SK-N-SH treated with all-trans-retinoic acid at 6 μM for 48 hours (cell line): ENCODE data around the gene NFKB1.
"Not testable (repeated sequence)": the region's sequence is repeated elsewhere in the genome, so short reads cannot be mapped to it uniquely, and the experiment has no call there.

ENCODE experiments used
- ATAC-seq: fragments of 200-7000 bp; cut with Tn5 transposase; 3 replicates; pipeline ENCODE4 v1.9.1; 2020; ENCODE audit warnings: mild to moderate bottlenecking, moderate library complexity
- ARNTL ChIP-seq: fragments of 450-650 bp; formaldehyde crosslinking; IDR thresholded peaks from 2 replicates; pipeline ENCODE4 v1.5.0; 2020; ENCODE audit warnings: low read depth, mild to moderate bottlenecking, moderate library complexity, borderline replicate concordance
- CSDC2 ChIP-seq: fragments of 250-450 bp; sonication (Bioruptor Pico); IDR thresholded peaks from 2 replicates; pipeline ENCODE4 v1.5.0; 2020; ENCODE audit warnings: mild to moderate bottlenecking, moderate library complexity
- ESRRG ChIP-seq: fragments of 250-450 bp; sonication (Bioruptor Pico); IDR thresholded peaks from 2 replicates; pipeline ENCODE4 v1.6.1; 2021; ENCODE audit warnings: mild to moderate bottlenecking
- ISL1 ChIP-seq: fragments of 250-450 bp; sonication (Bioruptor Pico); IDR thresholded peaks from 2 replicates; pipeline ENCODE4 v2.1.2; 2022; ENCODE audit warnings: mild to moderate bottlenecking, moderate library complexity
- PPARA ChIP-seq: fragments of 250-450 bp; sonication (Bioruptor Pico); IDR thresholded peaks from 2 replicates; pipeline ENCODE4 v1.5.0; 2020; ENCODE audit warnings: mild to moderate bottlenecking, borderline replicate concordance
- RARB ChIP-seq: fragments of 250-450 bp; sonication (Bioruptor Pico); IDR thresholded peaks from 2 replicates; pipeline ENCODE4 v1.8.0; 2021; ENCODE audit warnings: mild to moderate bottlenecking, moderate library complexity
- SNAI2 ChIP-seq: fragments of 250-450 bp; sonication (Bioruptor Pico); IDR thresholded peaks from 2 replicates; pipeline ENCODE4 v1.5.0; 2020; ENCODE audit warnings: mild to moderate bottlenecking, moderate library complexity
- TCF4 ChIP-seq: fragments of 250-450 bp; sonication (Bioruptor Pico); IDR thresholded peaks from 2 replicates; pipeline ENCODE4 v1.8.0; 2021; ENCODE audit warnings: mild to moderate bottlenecking, moderate library complexity, borderline replicate concordance
- TOX ChIP-seq: fragments of 250-450 bp; sonication (Bioruptor Pico); IDR thresholded peaks from 2 replicates; pipeline ENCODE4 v1.8.0; 2021; ENCODE audit warnings: mild to moderate bottlenecking, moderate library complexity, borderline replicate concordance
- ZC3H10 ChIP-seq: fragments of 250-450 bp; sonication (Bioruptor Pico); IDR thresholded peaks from 2 replicates; pipeline ENCODE4 v1.5.1; 2021; ENCODE audit warnings: mild to moderate bottlenecking, moderate library complexity
- ZFP3 ChIP-seq: fragments of 250-450 bp; sonication (Bioruptor Pico); IDR thresholded peaks from 2 replicates; pipeline ENCODE4 v1.5.0; 2020; ENCODE audit warnings: mild to moderate bottlenecking, moderate library complexity
- ZFP30 ChIP-seq: fragments of 450-650 bp; formaldehyde crosslinking; IDR thresholded peaks from 2 replicates; pipeline ENCODE4 v1.5.0; 2022; ENCODE audit warnings: mild to moderate bottlenecking, moderate library complexity
- ZNF70 ChIP-seq: fragments of 450-650 bp; formaldehyde crosslinking; IDR thresholded peaks from 2 replicates; pipeline ENCODE4 v1.5.0; 2020; ENCODE audit warnings: mild to moderate bottlenecking, moderate library complexity
- ZNF8 ChIP-seq: fragments of 450-650 bp; formaldehyde crosslinking; IDR thresholded peaks from 2 replicates; pipeline ENCODE4 v1.5.0; 2020; ENCODE audit warnings: mild to moderate bottlenecking, moderate library complexity
- TF ChIP-seq, protein P1 (sequence below): fragments of 250-450 bp; sonication (Bioruptor Pico); IDR thresholded peaks from 2 replicates; pipeline ENCODE4 v1.8.0; 2021; ENCODE audit warnings: low read depth, mild to moderate bottlenecking, moderate library complexity, borderline replicate concordance
- TF ChIP-seq, protein P2 (sequence below): fragments of 250-450 bp; sonication (Bioruptor Pico); IDR thresholded peaks from 2 replicates; pipeline ENCODE4 v1.8.0; 2020; ENCODE audit warnings: mild to moderate bottlenecking, moderate library complexity, borderline replicate concordance
- TF ChIP-seq, protein P3 (sequence below): fragments of 250-450 bp; sonication (Bioruptor Pico); IDR thresholded peaks from 2 replicates; pipeline ENCODE4 v1.5.0; 2020; ENCODE audit warnings: mild to moderate bottlenecking, moderate library complexity
- TF ChIP-seq, protein P4 (sequence below): fragments of 250-450 bp; sonication (Bioruptor Pico); IDR thresholded peaks from 2 replicates; pipeline ENCODE4 v1.5.1; 2020; ENCODE audit warnings: low read depth, mild to moderate bottlenecking, moderate library complexity

NFKB1 gene

DNA sequence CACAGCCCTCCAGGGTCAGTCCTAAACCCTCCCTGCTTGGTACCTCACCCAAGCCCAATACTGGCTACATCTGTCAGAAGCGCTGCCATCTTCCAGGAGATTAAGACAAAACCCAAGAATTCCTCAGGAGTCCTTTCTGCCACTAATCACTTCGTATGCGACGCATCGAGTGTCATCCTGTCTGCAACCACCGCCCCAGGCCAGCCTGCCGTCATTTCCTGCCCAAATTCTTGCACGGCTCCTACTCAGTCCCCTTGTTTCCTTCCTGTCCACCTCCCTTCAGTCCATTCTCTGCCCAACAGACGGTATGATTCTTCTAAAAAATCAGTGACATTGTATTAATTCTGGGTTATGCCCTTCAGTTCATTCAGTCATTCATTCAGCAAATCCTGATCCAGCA lies 113.6 kb downstream of the NFKB1 start:
- no peak for TF ChIP-seq ESRRG
- no peak for TF ChIP-seq ZFP3
- no peak for TF ChIP-seq ARNTL
- TF ChIP-seq SNAI2 = no peak
- TF ChIP-seq, protein P1, sequence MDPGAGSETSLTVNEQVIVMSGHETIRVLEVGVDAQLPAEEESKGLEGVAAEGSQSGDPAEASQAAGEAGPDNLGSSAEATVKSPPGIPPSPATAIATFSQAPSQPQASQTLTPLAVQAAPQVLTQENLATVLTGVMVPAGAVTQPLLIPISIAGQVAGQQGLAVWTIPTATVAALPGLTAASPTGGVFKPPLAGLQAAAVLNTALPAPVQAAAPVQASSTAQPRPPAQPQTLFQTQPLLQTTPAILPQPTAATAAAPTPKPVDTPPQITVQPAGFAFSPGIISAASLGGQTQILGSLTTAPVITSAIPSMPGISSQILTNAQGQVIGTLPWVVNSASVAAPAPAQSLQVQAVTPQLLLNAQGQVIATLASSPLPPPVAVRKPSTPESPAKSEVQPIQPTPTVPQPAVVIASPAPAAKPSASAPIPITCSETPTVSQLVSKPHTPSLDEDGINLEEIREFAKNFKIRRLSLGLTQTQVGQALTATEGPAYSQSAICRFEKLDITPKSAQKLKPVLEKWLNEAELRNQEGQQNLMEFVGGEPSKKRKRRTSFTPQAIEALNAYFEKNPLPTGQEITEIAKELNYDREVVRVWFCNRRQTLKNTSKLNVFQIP (CRISPR knock-in tag) = no peak
- TF ChIP-seq TCF4 (CRISPR knock-in tag) = no peak
- TF ChIP-seq RARB = no peak
- no peak for TF ChIP-seq ZFP30
- TF ChIP-seq PPARA (CRISPR knock-in tag) = no peak
- TF ChIP-seq TOX (CRISPR knock-in tag) = no peak
- no peak for TF ChIP-seq CSDC2
- TF ChIP-seq, protein P2, sequence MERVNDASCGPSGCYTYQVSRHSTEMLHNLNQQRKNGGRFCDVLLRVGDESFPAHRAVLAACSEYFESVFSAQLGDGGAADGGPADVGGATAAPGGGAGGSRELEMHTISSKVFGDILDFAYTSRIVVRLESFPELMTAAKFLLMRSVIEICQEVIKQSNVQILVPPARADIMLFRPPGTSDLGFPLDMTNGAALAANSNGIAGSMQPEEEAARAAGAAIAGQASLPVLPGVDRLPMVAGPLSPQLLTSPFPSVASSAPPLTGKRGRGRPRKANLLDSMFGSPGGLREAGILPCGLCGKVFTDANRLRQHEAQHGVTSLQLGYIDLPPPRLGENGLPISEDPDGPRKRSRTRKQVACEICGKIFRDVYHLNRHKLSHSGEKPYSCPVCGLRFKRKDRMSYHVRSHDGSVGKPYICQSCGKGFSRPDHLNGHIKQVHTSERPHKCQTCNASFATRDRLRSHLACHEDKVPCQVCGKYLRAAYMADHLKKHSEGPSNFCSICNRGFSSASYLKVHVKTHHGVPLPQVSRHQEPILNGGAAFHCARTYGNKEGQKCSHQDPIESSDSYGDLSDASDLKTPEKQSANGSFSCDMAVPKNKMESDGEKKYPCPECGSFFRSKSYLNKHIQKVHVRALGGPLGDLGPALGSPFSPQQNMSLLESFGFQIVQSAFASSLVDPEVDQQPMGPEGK (CRISPR knock-in tag) = no peak
- no peak for TF ChIP-seq ZNF70 (CRISPR knock-in tag)
- no peak for TF ChIP-seq ISL1 (CRISPR knock-in tag)
- TF ChIP-seq ZNF8 (CRISPR knock-in tag) = no peak
- ATAC-seq = no peak

DNA sequence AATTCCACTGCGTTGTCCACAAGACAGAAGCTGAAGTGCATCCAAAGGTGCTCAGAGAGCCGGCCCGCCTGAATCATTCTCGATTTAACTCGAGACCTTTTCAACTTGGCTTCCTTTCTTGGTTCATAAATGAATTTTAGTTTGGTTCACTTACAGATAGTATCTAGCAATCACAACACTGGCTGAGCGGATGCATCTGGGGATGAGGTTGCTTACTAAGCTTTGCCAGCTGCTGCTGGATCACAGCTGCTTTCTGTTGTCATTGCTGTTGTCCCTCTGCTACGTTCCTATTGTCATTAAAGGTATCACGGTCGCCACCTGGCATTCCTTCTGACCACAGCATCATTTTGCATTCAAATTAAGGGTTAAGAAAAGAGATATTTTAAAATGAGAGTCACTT lies 115.5 kb downstream of the NFKB1 start:
- TF ChIP-seq ZC3H10 (CRISPR knock-in tag) (no peak), TCF4 (CRISPR knock-in tag) (peak; percentile 80; the same call in 1 of the 2 replicates)
- TF ChIP-seq, protein P3, sequence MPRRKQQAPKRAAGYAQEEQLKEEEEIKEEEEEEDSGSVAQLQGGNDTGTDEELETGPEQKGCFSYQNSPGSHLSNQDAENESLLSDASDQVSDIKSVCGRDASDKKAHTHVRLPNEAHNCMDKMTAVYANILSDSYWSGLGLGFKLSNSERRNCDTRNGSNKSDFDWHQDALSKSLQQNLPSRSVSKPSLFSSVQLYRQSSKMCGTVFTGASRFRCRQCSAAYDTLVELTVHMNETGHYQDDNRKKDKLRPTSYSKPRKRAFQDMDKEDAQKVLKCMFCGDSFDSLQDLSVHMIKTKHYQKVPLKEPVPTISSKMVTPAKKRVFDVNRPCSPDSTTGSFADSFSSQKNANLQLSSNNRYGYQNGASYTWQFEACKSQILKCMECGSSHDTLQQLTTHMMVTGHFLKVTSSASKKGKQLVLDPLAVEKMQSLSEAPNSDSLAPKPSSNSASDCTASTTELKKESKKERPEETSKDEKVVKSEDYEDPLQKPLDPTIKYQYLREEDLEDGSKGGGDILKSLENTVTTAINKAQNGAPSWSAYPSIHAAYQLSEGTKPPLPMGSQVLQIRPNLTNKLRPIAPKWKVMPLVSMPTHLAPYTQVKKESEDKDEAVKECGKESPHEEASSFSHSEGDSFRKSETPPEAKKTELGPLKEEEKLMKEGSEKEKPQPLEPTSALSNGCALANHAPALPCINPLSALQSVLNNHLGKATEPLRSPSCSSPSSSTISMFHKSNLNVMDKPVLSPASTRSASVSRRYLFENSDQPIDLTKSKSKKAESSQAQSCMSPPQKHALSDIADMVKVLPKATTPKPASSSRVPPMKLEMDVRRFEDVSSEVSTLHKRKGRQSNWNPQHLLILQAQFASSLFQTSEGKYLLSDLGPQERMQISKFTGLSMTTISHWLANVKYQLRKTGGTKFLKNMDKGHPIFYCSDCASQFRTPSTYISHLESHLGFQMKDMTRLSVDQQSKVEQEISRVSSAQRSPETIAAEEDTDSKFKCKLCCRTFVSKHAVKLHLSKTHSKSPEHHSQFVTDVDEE (CRISPR knock-in tag) = peak; percentile 58; the same call in 1 of the 2 replicates
- no peak for ATAC-seq

DNA sequence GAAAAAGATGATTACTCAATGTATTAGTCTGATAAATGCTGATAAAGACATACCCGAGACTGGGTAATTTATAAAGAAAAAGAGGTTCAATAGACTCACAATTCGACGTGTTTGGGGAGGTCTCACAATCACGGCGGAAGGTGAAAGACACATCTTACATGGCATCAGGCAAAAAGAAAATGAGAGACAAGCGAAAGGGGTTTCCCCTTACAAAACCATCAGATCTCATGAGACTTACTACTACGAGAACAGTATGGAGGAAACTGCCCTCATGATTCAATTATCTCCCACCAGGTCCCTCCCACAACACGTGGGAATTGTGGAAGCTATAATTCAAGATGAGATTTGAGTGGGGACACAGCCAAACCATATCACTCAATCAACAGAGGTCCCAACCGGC lies 117.9 kb downstream of the NFKB1 start:
- ATAC-seq = not testable (repeated sequence)

DNA sequence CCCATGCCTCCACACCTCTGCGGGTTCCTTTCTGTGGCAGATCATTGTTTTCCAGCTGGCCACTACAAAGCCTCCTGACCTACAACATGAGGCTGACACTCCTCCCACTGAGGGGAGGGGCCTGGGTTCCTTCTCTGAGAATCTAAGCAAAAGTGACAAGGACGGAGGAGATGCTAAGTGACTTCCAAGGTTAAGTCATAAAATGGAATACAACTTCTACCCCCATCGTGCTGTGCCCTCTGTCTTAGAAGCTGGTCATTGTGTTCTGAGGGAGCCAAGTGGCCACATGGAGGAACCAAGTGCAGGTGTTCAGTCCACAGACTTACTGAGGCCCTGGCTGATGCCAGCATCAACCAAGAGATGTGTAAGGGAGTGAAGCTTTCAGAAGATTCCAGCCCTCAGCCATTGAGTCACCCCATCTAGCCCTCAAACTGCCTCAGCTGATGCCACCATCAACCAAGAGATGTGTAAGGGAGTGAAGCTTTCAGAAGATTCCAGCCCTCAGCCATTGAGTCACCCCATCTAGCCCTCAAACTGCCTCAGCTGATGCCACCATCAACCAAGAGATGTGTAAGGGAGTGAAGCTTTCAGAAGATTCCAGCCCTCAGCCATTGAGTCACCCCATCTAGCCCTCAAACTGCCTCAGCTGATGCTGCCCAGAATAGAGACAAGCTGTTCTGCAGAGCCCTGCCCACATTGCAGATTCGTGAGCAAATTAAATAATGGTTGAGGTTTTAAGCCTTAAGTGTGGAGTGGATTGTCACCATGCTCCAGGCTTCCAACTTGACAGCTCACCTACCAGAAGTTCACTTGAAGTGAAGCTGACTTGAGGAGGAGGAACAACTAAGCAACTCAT lies 118.8 kb downstream of the NFKB1 start:
- ATAC-seq = peak; percentile 23

DNA sequence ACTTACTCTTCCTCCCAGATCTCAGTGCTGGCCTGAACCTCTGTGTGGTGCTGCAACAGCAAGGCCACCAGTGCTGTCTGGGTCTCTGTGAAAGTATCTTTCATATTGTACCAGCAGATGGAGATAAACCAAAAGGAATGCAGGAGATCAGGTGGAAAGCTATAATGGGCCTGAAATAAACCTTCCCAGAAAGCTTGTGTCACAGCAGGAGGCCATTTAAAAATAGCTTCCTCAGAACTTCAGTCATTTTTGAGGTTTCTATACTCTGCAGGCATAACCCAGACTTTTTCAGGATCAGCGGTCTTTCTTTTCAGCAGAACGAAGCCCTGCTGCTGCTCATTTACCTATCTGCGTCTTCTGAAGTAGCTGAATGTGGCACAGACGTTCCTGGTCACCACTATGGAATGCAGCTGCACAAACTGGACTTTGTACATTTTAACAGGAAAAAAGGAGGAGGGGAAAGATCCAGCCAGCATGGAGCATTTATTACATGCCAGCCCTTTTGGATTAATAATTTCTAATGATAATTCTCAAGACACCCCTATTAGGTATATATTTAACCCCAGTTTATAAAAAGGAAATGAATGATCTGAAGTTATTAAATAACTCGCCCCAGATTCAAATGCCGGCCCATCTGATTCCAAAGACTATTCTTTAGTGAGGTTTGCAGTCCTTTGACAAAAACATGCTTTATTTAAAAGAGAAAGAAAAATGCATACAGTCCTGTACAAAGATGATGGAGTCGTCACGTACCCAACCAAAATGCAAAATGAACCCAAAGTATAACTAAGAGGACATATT lies 119.7 kb downstream of the NFKB1 start:
- ATAC-seq = peak; percentile 97
- TF ChIP-seq, protein P4, sequence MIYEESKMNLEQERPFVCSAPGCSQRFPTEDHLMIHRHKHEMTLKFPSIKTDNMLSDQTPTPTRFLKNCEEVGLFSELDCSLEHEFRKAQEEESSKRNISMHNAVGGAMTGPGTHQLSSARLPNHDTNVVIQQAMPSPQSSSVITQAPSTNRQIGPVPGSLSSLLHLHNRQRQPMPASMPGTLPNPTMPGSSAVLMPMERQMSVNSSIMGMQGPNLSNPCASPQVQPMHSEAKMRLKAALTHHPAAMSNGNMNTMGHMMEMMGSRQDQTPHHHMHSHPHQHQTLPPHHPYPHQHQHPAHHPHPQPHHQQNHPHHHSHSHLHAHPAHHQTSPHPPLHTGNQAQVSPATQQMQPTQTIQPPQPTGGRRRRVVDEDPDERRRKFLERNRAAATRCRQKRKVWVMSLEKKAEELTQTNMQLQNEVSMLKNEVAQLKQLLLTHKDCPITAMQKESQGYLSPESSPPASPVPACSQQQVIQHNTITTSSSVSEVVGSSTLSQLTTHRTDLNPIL (CRISPR knock-in tag) = no peak
- TF ChIP-seq CSDC2 = 0 out of 2 replicates have a peak, but pooled peaks have one; percentile 56
